ENCODE measurements around the gene COP1.

DNA sequence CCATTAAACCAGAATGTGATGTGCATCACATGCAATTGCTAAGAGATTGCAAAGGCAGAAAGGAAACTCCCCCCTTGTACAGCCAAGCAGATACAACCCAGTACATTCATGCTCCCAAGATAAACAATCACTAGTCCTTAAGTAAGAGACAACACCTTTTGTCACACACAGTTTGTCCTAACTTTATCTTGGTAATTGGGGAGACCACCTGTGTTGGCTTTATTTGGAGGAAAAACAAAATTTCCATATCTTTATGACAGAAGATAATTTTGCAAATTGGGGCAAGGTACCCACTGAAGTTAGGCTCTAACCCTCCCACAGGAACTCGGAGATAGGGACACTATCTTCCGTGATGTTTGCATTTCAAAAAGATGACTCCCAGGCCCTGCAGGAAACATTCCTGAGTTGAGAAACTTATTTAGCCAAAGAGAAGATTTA, 288.7 kb downstream of the COP1 start:
- TF ChIP-seq, protein P1, sequence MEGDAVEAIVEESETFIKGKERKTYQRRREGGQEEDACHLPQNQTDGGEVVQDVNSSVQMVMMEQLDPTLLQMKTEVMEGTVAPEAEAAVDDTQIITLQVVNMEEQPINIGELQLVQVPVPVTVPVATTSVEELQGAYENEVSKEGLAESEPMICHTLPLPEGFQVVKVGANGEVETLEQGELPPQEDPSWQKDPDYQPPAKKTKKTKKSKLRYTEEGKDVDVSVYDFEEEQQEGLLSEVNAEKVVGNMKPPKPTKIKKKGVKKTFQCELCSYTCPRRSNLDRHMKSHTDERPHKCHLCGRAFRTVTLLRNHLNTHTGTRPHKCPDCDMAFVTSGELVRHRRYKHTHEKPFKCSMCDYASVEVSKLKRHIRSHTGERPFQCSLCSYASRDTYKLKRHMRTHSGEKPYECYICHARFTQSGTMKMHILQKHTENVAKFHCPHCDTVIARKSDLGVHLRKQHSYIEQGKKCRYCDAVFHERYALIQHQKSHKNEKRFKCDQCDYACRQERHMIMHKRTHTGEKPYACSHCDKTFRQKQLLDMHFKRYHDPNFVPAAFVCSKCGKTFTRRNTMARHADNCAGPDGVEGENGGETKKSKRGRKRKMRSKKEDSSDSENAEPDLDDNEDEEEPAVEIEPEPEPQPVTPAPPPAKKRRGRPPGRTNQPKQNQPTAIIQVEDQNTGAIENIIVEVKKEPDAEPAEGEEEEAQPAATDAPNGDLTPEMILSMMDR (IDR thresholded peaks at IDR 0.05), result no peak
- no peak for TF ChIP-seq POLR2A (IDR thresholded peaks at IDR 0.05)

Data from right lobe of liver (tissue), 4 donors.